Measurements from ENCODE around the gene OR10H2.
"Not testable (repeated sequence)": the region's sequence is repeated elsewhere in the genome, so short reads cannot be mapped to it uniquely, and the experiment has no call there.

Gene OR10H2, protein sequence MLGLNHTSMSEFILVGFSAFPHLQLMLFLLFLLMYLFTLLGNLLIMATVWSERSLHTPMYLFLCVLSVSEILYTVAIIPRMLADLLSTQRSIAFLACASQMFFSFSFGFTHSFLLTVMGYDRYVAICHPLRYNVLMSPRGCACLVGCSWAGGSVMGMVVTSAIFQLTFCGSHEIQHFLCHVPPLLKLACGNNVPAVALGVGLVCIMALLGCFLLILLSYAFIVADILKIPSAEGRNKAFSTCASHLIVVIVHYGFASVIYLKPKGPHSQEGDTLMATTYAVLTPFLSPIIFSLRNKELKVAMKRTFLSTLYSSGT

DNA sequence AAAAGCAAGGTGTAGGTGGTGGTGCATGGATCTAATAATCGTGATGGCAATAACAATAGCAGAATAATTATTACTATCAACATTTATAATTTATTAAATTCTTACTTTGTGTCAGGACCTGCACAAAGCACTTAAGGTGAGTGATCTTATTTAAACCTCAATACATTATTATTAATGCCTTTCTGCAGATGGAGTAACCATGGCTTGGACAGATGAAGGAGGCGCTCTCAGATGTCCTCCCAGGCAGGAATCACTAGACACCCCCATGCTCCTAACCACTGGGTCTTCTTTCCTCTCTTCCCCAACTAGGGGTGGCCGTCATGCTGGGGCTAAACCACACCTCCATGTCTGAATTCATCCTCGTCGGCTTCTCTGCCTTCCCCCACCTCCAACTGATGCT is at the start of gene OR10H2:
Gene OR10H2, plus strand, starts transcription at position 301 of the 400 bp plus-strand sequence. Its CDS starts 20 bp downstream, at position 321.
- H3K36me3 Mint-ChIP-seq (ENCODE audit: low read depth) = no peaks in the 10 kb centered on the region
- no peak within 1 kb of the TSS for H3K4me3 Mint-ChIP-seq
- H3K27ac Mint-ChIP-seq = no peak within 1 kb of the TSS
- no peak for DNase-seq
- peaks cover 4% of the 10 kb centered on the region for H3K4me1 Mint-ChIP-seq (ENCODE audit: low read depth)
- H3K27me3 Mint-ChIP-seq = peaks cover 50% of the 10 kb centered on the region
- no peaks in the 10 kb centered on the region for H3K9me3 Mint-ChIP-seq

DNA sequence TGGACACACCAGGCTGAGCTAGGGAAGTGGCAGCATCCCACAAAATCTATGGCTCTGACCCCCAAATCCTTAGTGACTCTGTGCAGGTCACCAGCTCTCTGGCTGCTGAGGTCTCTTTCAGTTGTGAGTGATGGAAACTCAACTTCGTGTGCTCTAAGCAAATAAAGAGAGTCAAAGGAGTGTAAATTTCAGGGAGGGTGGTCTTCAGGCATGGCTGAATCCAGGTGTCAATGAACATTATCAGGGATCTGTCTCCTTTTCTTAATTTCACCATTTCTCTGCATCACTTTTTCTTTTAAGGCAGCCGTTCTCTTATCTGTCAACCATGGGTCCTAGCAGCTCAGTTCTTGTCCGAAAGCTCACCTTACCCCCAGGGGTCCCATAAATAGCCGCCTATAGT is 48.7 kb upstream of the OR10H2 start:
- Mint-ChIP-seq H3K9me3 (peaks cover 7% of the 10 kb centered on the region), H3K27me3 (peaks cover 45% of the 10 kb centered on the region), H3K4me1 (ENCODE audit: low read depth) (peaks cover 4% of the 10 kb centered on the region), H3K27ac (no peak overlapping the region), H3K4me3 (no peak overlapping the region), H3K36me3 (ENCODE audit: low read depth) (no peaks in the 10 kb centered on the region)
- no peak for DNase-seq

DNA sequence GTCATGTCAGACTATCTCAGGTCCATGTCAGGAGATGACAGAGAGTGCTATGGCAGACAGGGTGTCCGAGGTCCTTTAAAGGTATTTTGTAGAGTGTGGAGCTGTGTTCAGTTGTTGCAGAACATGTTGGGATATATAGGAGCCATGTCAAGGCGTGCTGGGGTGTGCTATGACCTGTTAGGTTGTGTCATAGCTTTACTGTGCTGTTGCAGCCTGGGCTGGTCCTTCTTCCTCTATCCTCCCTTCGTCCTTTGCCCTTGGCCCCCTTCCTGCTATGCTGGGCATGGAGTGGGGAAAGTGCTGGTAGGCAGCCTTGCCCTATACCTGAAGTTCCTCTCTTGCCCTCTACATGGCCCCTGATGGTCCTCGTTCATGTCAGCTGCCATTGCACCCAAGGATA is 48.0 kb upstream of the OR10H2 start:
- not testable (repeated sequence) for H3K36me3 Mint-ChIP-seq (ENCODE audit: low read depth); H3K9me3 Mint-ChIP-seq; H3K4me1 Mint-ChIP-seq (ENCODE audit: low read depth); DNase-seq; H3K4me3 Mint-ChIP-seq; H3K27ac Mint-ChIP-seq
- peaks cover 50% of the 10 kb centered on the region for H3K27me3 Mint-ChIP-seq

DNA sequence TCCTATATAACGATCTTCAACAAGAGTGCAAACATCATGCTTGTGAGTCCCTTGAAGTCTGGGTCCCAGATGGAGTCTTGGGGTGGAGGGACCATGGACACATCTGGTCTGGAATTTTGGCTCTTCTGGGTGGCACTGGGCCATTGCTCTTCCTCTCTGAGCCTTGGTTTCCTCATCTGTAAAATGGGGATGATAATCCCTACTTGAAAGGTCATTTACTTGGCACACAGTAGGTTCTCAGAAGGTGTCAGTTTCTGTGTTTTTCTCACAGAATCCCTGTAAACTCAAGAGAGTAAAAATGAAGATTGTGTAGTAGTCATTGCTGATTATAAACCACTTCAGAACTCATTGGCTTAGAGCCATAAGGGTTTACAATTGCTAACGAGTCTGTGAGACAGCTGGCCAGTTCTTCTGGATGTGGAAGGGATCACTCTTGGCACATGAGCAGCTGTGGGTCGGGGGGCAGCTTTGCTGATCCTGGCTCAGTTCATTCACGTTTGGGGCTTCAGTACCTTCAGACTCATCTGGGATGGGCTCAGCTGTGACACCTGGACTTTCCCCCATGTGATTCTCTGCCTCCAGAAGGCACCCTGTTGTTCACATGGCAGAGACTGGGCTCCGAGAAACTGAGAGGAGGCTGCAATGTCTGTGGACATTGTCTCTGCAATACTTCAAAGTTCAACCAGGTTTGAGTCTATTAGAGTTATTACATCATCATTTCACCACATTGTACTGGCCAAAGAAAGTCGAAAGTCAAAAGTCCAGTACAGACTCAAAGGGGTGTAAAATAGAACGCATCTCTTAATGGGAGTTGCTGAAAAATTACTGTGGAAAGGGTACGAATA is 47.1 kb upstream of the OR10H2 start:
- DNase-seq = no peak
- H3K27me3 Mint-ChIP-seq = peaks cover 57% of the 10 kb centered on the region
- no peak overlapping the region for H3K27ac Mint-ChIP-seq
- H3K4me3 Mint-ChIP-seq = no peak overlapping the region
- no peaks in the 10 kb centered on the region for H3K36me3 Mint-ChIP-seq (ENCODE audit: low read depth)
- peaks cover 7% of the 10 kb centered on the region for H3K9me3 Mint-ChIP-seq
- no peaks in the 10 kb centered on the region for H3K4me1 Mint-ChIP-seq (ENCODE audit: low read depth)

DNA sequence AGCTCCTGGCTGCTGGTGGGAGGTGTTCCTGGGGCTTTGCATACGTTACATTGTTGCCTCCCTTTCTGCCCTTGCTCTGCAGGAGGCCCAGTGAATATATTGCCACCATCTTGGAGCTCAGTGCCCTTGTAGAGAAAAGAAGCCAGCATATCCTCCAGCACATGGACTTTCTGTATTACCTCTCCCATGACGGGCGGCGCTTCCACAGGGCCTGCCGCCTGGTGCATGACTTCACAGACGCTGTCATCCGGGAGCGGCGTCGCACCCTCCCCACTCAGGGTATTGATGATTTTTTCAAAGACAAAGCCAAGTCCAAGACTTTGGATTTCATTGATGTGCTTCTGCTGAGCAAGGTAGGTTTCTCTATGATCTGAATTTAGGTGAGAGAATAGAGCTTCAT is 44.4 kb upstream of the OR10H2 start:
- Mint-ChIP-seq H3K4me1 (ENCODE audit: low read depth) (no peaks in the 10 kb centered on the region), H3K27me3 (peaks cover 72% of the 10 kb centered on the region), H3K27ac (no peak overlapping the region), H3K9me3 (peaks cover 6% of the 10 kb centered on the region), H3K36me3 (ENCODE audit: low read depth) (no peaks in the 10 kb centered on the region), H3K4me3 (no peak overlapping the region)
- no peak for DNase-seq

DNA sequence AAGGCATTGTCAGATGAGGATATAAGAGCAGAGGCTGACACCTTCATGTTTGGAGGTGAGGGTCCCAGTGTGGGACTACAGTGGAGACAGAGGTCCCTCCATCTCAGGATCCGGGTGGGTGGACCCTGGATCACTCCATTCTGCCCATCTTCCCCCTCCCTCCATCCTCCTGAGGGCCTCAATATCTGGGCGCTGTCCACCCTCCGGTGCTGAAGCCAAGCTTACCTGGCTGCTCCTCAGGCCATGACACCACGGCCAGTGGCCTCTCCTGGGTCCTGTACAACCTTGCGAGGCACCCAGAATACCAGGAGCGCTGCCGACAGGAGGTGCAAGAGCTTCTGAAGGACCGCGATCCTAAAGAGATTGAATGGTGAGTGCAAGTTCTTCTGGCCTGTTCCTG is 43.0 kb upstream of the OR10H2 start:
- H3K4me3 Mint-ChIP-seq = no peak overlapping the region
- H3K4me1 Mint-ChIP-seq (ENCODE audit: low read depth) = no peaks in the 10 kb centered on the region
- DNase-seq = no peak
- H3K9me3 Mint-ChIP-seq = peaks cover 7% of the 10 kb centered on the region
- H3K27me3 Mint-ChIP-seq = peaks cover 64% of the 10 kb centered on the region
- no peak overlapping the region for H3K27ac Mint-ChIP-seq
- no peaks in the 10 kb centered on the region for H3K36me3 Mint-ChIP-seq (ENCODE audit: low read depth)

DNA sequence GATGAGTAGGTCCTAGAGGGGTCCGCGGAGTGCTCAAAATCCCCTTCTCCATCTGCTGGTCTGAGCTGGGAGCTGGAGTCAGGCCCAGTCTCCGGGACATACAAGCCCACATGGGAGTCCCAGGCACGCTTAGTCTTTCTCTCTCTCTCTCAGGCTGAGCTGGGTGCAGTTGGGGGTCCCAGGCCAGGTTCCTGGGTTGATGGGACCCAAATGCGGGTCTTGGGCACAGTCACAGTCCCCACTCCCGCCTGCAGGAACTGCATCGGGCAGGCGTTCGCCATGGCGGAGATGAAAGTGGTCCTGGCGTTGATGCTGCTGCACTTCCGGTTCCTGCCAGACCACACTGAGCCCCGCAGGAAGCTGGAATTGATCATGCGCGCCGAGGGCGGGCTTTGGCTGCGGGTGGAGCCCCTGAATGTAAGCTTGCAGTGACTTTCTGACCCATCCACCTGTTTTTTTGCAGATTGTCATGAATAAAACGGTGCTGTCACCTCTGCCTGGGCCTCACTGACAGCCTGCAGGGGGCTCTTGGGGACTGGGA is 31.1 kb upstream of the OR10H2 start:
- H3K36me3 Mint-ChIP-seq (ENCODE audit: low read depth) = no peaks in the 10 kb centered on the region
- H3K4me3 Mint-ChIP-seq = no peak overlapping the region
- no peak for DNase-seq
- no peak overlapping the region for H3K27ac Mint-ChIP-seq
- H3K9me3 Mint-ChIP-seq = no peaks in the 10 kb centered on the region
- no peaks in the 10 kb centered on the region for H3K4me1 Mint-ChIP-seq (ENCODE audit: low read depth)
- peaks cover 58% of the 10 kb centered on the region for H3K27me3 Mint-ChIP-seq

DNA sequence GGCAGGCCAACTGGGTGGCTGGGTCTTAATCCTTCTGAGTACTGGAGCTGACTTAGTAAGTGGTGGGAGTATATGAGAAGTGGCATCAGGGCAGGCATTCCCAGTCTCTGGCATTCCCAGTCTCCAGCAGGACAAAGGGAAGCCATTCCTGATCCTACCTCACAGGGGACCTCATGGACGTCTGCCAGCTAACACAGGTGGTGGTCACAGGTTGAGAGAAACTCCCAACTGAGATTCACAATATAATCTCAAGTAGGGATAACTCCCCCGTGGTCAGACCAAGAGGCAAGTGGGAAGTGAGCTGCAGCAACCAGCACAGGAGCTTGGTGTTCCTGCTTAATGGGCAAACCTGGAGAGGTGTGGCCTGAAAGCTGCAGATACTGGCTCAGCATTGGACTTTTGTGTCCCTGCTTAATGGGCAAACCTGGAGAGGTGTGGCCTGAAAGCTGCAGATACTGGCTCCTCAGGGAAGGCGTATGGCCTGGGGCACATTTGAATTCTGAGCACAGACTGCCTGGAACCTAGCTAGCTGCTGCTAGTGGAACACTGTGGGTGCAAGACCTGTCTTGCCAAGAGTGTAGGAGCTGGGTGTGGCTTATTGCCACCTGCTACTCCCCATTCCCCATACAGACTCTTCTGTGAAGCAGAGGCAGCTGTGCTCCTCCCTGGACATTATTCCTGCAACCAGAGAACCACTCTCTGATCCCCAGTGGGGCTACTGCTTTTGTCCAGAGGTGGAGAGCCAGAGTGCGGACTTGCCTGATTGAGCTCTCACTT is 25.9 kb upstream of the OR10H2 start:
- H3K9me3 Mint-ChIP-seq = peaks cover 2% of the 10 kb centered on the region
- no peak overlapping the region for H3K4me3 Mint-ChIP-seq
- H3K27me3 Mint-ChIP-seq = peaks cover 57% of the 10 kb centered on the region
- no peak for DNase-seq
- H3K27ac Mint-ChIP-seq = no peak overlapping the region
- no peaks in the 10 kb centered on the region for H3K36me3 Mint-ChIP-seq (ENCODE audit: low read depth)
- no peaks in the 10 kb centered on the region for H3K4me1 Mint-ChIP-seq (ENCODE audit: low read depth)

DNA sequence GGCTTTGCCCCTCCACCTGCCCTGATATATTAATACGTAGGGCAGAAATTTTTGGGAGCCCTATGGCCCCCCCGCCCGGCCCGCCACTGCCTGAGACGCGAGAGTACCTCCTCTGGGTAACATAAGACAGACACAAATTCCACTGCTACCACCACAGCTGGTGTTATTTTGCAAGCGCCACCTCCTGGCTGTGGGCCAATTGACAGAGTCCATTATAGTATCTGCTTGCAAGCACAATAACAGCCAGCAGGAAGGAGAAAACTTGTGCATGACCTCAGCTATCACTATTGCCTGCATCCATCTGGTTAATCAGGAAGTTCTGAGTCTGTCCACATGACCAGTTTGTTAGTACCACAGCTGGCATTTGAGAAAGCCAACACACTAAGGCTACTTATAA is 25.3 kb upstream of the OR10H2 start:
- H3K4me3 Mint-ChIP-seq = no peak overlapping the region
- no peaks in the 10 kb centered on the region for H3K4me1 Mint-ChIP-seq (ENCODE audit: low read depth)
- H3K36me3 Mint-ChIP-seq (ENCODE audit: low read depth) = no peaks in the 10 kb centered on the region
- H3K27me3 Mint-ChIP-seq = peaks cover 55% of the 10 kb centered on the region
- H3K9me3 Mint-ChIP-seq = peaks cover 2% of the 10 kb centered on the region
- DNase-seq = no peak
- no peak overlapping the region for H3K27ac Mint-ChIP-seq

DNA sequence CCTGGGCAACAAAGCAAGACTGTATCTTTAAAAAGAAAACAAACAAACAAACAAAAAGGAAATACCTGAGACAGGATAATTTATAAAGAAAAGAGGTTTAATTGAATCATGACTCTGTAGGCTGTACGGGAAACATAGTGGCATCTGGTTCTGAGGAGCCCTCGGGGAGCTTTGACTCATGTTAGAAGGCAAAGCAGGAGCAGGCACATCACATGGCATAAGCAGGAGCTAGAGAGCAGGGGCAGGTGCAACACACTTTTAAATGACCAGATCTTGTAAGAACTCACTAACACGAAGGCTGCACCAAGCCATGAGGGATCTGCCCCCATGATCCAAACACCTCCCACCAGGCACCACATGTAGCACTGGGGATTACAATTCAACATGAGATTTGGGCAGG is 13.2 kb upstream of the OR10H2 start:
- Mint-ChIP-seq H3K27ac (no peak overlapping the region), H3K4me3 (no peak overlapping the region), H3K36me3 (ENCODE audit: low read depth) (no peaks in the 10 kb centered on the region), H3K27me3 (peaks cover 34% of the 10 kb centered on the region), H3K9me3 (no peaks in the 10 kb centered on the region), H3K4me1 (ENCODE audit: low read depth) (no peaks in the 10 kb centered on the region)
- DNase-seq = no peak

DNA sequence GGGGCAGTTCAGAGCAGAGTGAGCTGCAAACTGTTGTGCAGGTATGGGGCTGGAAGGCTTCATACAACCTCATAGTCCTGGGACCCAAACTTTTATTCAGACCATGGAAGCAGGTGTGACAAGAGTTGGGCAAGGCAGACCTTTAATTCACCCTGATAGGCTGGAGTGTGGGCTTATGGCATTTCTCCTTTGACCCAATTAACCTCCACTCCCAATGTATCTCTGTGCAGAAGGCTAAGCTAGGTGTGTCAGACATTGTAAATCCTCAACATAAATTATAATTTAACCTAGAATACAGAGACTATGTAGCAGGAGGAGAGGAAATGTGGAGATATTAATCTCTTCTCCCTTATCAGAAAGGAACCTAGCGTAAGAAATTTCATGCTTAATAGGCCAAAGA is 12.2 kb upstream of the OR10H2 start:
- no peaks in the 10 kb centered on the region for H3K36me3 Mint-ChIP-seq (ENCODE audit: low read depth)
- no peak overlapping the region for H3K4me3 Mint-ChIP-seq

DNA sequence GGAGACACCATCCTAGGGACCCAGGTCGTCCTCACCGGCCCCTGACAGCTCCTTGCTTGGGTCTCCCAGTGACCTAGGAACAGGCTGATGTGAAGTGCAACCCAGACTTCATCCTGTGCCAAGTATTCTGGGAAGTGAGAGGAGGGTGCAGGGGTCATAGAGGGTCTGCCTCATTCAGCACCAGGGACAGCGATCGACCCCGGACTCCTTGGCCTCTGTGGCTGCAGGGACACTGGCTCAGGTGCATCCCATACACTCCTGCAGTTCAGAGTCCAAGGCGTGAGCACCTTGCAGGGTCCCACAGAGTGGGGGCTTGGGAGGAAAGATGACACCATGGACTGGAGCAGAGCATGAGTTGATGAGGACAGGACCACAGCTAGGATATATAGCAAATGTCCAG is 10.0 kb upstream of the OR10H2 start:
- H3K36me3 Mint-ChIP-seq (ENCODE audit: low read depth) = no peaks in the 10 kb centered on the region
- H3K27ac Mint-ChIP-seq = no peak overlapping the region
- peaks cover 54% of the 10 kb centered on the region for H3K27me3 Mint-ChIP-seq
- H3K9me3 Mint-ChIP-seq = no peaks in the 10 kb centered on the region
- no peak for DNase-seq
- peaks cover under 1% of the 10 kb centered on the region for H3K4me1 Mint-ChIP-seq (ENCODE audit: low read depth)
- no peak overlapping the region for H3K4me3 Mint-ChIP-seq

More for the DNA sequence above, 12.2 kb upstream of the OR10H2 start:
- DNase-seq = no peak
- H3K4me1 Mint-ChIP-seq (ENCODE audit: low read depth) = no peaks in the 10 kb centered on the region
- H3K9me3 Mint-ChIP-seq = no peaks in the 10 kb centered on the region
- H3K27me3 Mint-ChIP-seq = peaks cover 37% of the 10 kb centered on the region
- H3K27ac Mint-ChIP-seq = no peak overlapping the region

DNA sequence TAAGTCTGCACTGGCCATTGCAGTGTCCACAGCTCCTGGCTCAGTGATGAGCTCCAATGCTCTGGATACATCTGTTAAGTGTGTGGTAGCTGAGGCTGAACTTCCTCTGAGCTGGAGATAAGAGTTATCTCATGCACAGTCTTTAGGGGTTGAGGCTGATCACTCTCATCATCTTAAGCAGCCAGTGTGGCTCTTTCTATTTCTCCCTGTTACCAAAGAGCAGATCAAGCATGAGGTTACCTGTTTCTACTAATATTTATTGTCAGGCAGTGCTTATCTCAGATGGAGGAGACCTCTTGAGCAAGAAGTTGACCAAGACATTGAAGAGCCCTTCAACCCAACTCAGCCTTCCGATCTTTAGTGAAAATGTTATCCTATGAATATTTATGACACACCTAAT is 6.6 kb upstream of the OR10H2 start:
- no peak overlapping the region for H3K4me3 Mint-ChIP-seq
- H3K36me3 Mint-ChIP-seq (ENCODE audit: low read depth) = no peaks in the 10 kb centered on the region
- H3K9me3 Mint-ChIP-seq = no peaks in the 10 kb centered on the region
- peaks cover 3% of the 10 kb centered on the region for H3K4me1 Mint-ChIP-seq (ENCODE audit: low read depth)
- no peak for DNase-seq
- H3K27ac Mint-ChIP-seq = no peak overlapping the region
- H3K27me3 Mint-ChIP-seq = peaks cover 64% of the 10 kb centered on the region

DNA sequence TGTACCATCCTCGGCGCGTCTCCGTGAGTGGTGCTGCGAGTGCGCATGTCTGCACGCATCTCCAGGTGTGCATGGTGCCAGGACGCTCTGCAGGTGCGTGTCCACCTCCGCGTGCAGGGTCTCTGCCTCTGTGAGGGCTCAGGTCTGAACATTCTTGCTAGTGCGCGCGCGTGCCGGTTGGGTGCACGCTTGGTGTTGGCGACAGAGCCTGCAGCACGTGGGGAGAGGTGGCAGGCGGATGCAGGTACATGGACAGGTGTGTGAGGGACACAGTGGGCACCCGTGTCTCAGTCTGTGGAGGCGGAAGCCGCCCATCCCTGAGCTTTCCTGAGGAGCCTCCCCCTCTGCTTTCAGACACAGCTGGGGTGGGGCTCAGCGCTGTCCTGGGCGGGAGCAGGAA is 4.9 kb upstream of the OR10H2 start:
- no peak for DNase-seq
- Mint-ChIP-seq H3K27me3 (peaks cover 66% of the 10 kb centered on the region), H3K4me3 (no peak overlapping the region), H3K36me3 (ENCODE audit: low read depth) (no peaks in the 10 kb centered on the region), H3K9me3 (no peaks in the 10 kb centered on the region), H3K27ac (no peak overlapping the region), H3K4me1 (ENCODE audit: low read depth) (peaks cover 3% of the 10 kb centered on the region)
